Measurements from ENCODE around the gene VAC14.

VAC14 gene

DNA sequence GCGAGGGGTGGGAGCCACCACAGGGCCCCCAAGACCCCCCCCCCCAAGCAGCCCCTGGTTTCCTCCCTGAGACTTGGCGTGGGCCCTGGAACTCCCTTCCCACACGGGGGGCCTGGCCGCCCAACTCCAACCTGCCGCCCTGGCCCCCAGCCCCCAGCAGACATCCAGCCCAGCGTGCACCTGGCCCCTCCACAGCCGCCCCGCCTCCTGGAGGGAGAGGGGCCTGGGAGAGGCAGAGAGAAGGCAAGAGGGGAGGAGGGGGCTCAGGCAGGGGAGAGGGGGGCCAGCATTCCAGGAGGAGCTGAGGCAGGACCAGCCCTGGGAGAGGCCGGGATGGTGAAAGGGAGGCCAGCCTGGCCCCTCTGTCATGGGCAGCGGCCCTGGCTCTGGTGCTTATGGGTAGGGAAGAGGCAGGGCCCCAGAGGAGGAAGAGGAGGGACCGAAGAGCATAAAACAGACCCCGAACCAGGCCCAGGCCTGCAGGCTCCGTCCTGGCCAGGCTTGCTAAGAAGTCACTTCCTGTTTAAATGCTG lies 137.9 kb downstream of the VAC14 start:
- H3K14ac ChIP-seq (ENCODE audit: low read length), result no peak overlapping the region
- no peak overlapping the region for H3K27ac ChIP-seq (ENCODE audit: low read depth, low read length)
- H2AK5ac ChIP-seq (ENCODE audit: low read length), result no peak overlapping the region
- H2AFZ ChIP-seq (ENCODE audit: insufficient read depth, low read length, poor library complexity), result no peak overlapping the region
- H3K9ac ChIP-seq (ENCODE audit: low read length), result no peak overlapping the region
- peaks cover 0 to 2% of the 10 kb centered on the region in 2 experiments for H3K4me1 ChIP-seq (ENCODE audit: control insufficient read depth in 1 of 2, insufficient read depth in 2 of 2, low read length in 2 of 2)
- peaks cover 49 to 50% of the 10 kb centered on the region in 2 experiments for H3K36me3 ChIP-seq (ENCODE audit: control insufficient read depth in 1 of 2, insufficient read depth in 2 of 2, low read length in 2 of 2)
- H2BK12ac ChIP-seq (ENCODE audit: low read length), result no peak overlapping the region
- H3K4me3 ChIP-seq (ENCODE audit: low read depth, low read length), result no peak overlapping the region
- no peak overlapping the region for H4K8ac ChIP-seq (ENCODE audit: low read depth, low read length)
- no peak overlapping the region for H3K18ac ChIP-seq (ENCODE audit: low read length)
- no CpG with 5 or more reads among the region's 13 CpGs for WGBS (ENCODE audit: extremely low coverage, insufficient coverage, insufficient read length)
- no peak overlapping the region for H2BK120ac ChIP-seq (ENCODE audit: insufficient read depth, low read length, poor library complexity)
- H3K79me1 ChIP-seq (ENCODE audit: low read length), result no peaks in the 10 kb centered on the region
- no peak overlapping the region for H4K12ac ChIP-seq (ENCODE audit: low read depth, low read length)
- no peak for DNase-seq
- no peak overlapping the region for H3K4ac ChIP-seq (ENCODE audit: low read depth, low read length)
- H3K4me2 ChIP-seq (ENCODE audit: low read length), result no peak overlapping the region
- no peaks in the 10 kb centered on the region for H3K27me3 ChIP-seq (ENCODE audit: insufficient read depth, low read length)
- no peak overlapping the region for H2BK5ac ChIP-seq (ENCODE audit: low read depth, low read length, poor library complexity)
- H3K9me3 ChIP-seq (ENCODE audit: insufficient read depth, low read depth, low read length), result no peaks in the 10 kb centered on the region
- H3K23ac ChIP-seq (ENCODE audit: low read length), result no peak overlapping the region
- no peak overlapping the region for H4K91ac ChIP-seq (ENCODE audit: low read depth, low read length)
- H3K79me2 ChIP-seq (ENCODE audit: control insufficient read depth, insufficient read depth, low read length, poor library complexity), result no peaks in the 10 kb centered on the region

DNA sequence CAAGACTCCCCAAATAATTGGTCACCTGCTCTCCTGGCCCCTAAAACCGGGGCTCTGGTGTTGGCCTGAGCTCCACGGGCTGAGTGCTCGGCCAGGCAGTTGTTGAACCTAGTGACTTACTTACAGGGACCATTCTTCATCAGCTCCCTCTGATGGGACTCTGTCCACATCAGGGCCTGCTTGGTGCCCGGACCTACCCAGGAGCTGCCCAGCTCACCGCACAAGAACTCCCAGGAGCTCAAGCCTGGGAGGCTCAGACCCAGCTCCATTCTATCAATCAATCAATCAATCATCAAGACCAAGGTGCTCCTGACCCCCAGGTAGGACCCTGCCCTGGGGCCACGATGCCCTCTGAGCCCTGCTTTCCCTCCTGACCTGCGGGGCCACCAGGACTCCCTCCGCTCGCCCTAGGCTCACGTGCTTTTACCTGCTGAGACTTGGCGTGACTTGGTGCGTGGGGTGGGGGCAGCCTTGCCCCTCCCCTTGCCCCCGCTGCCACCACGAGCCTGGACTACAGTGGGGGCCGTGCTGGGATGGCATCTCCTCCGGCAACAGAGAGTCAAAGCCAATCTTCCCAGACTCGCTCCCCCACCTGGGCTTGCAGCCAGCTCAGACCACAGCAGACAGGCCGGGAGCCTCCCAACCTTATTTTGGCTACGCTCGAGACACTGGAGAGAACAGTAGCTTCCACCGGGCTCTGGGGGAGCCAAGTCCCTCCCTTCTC lies 138.9 kb downstream of the VAC14 start:
- Histone ChIP-seq H3K27me3 (ENCODE audit: insufficient read depth, low read length) (no peaks in the 10 kb centered on the region), H3K23ac (ENCODE audit: low read length) (no peak overlapping the region), H3K79me1 (ENCODE audit: low read length) (no peaks in the 10 kb centered on the region), H3K27ac (ENCODE audit: low read depth, low read length) (no peak overlapping the region), H3K4me2 (ENCODE audit: low read length) (no peak overlapping the region), H3K14ac (ENCODE audit: low read length) (no peak overlapping the region), H3K9ac (ENCODE audit: low read length) (no peak overlapping the region), H4K91ac (ENCODE audit: low read depth, low read length) (no peak overlapping the region), H2BK5ac (ENCODE audit: low read depth, low read length, poor library complexity) (no peak overlapping the region), H3K18ac (ENCODE audit: low read length) (no peak overlapping the region), H3K79me2 (ENCODE audit: control insufficient read depth, insufficient read depth, low read length, poor library complexity) (no peaks in the 10 kb centered on the region), H3K9me3 (ENCODE audit: insufficient read depth, low read depth, low read length) (no peaks in the 10 kb centered on the region), H4K12ac (ENCODE audit: low read depth, low read length) (no peak overlapping the region), H2AK5ac (ENCODE audit: low read length) (no peak overlapping the region), H3K4me3 (ENCODE audit: low read depth, low read length) (no peak overlapping the region), H3K4me1 (ENCODE audit: control insufficient read depth in 1 of 2, insufficient read depth in 2 of 2, low read length in 2 of 2) (peaks cover 0 to 2% of the 10 kb centered on the region in 2 experiments), H4K8ac (ENCODE audit: low read depth, low read length) (no peak overlapping the region), H3K4ac (ENCODE audit: low read depth, low read length) (no peak overlapping the region), H2BK12ac (ENCODE audit: low read length) (no peak overlapping the region), H2AFZ (ENCODE audit: insufficient read depth, low read length, poor library complexity) (no peak overlapping the region), H2BK120ac (ENCODE audit: insufficient read depth, low read length, poor library complexity) (no peak overlapping the region), H3K36me3 (ENCODE audit: control insufficient read depth in 1 of 2, insufficient read depth in 2 of 2, low read length in 2 of 2) (peaks cover 46% of the 10 kb centered on the region in 2 experiments)
- DNase-seq, result no peak
- no CpG with 5 or more reads among the region's 21 CpGs for whole genome bisulfite sequencing (ENCODE audit: extremely low coverage, insufficient coverage, insufficient read length)

DNA sequence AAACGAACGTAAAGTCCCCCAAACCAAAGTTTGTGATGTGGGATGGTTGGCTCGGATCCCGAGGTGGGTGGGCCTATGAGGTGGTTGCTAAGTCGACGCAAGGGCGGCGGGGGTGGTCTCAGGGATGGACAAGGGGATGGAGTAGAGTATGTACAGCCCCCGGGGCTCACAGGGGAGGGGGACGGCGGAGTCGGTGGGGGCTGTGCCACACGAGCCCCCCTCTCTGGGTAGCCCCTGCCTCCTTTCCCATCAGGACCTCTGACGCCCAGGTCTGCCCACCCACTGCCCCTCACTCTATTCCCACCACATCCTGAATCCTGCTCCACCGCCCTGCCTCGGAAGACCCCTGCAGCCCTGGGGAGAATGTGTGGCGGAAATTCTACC lies 139.4 kb downstream of the VAC14 start:
- Histone ChIP-seq H2BK12ac (ENCODE audit: low read length) (no peak overlapping the region), H3K27me3 (ENCODE audit: insufficient read depth, low read length) (no peaks in the 10 kb centered on the region), H2BK120ac (ENCODE audit: insufficient read depth, low read length, poor library complexity) (no peak overlapping the region), H3K4me3 (ENCODE audit: low read depth, low read length) (no peak overlapping the region), H2AFZ (ENCODE audit: insufficient read depth, low read length, poor library complexity) (no peak overlapping the region), H4K91ac (ENCODE audit: low read depth, low read length) (no peak overlapping the region), H3K9ac (ENCODE audit: low read length) (no peak overlapping the region), H3K27ac (ENCODE audit: low read depth, low read length) (no peak overlapping the region), H4K8ac (ENCODE audit: low read depth, low read length) (no peak overlapping the region), H3K23ac (ENCODE audit: low read length) (no peak overlapping the region), H3K4me1 (ENCODE audit: control insufficient read depth in 1 of 2, insufficient read depth in 2 of 2, low read length in 2 of 2) (peaks cover 0 to 2% of the 10 kb centered on the region in 2 experiments), H2BK5ac (ENCODE audit: low read depth, low read length, poor library complexity) (no peak overlapping the region), H3K79me1 (ENCODE audit: low read length) (no peaks in the 10 kb centered on the region), H3K79me2 (ENCODE audit: control insufficient read depth, insufficient read depth, low read length, poor library complexity) (no peaks in the 10 kb centered on the region), H3K4ac (ENCODE audit: low read depth, low read length) (no peak overlapping the region), H3K9me3 (ENCODE audit: insufficient read depth, low read depth, low read length) (peaks cover 3% of the 10 kb centered on the region), H2AK5ac (ENCODE audit: low read length) (no peak overlapping the region), H3K18ac (ENCODE audit: low read length) (no peak overlapping the region), H3K36me3 (ENCODE audit: control insufficient read depth in 1 of 2, insufficient read depth in 2 of 2, low read length in 2 of 2) (peaks cover 43% of the 10 kb centered on the region in 2 experiments), H4K12ac (ENCODE audit: low read depth, low read length) (no peak overlapping the region), H3K14ac (ENCODE audit: low read length) (no peak overlapping the region), H3K4me2 (ENCODE audit: low read length) (no peak overlapping the region)
- no CpG with 5 or more reads among the region's 17 CpGs for WGBS (ENCODE audit: extremely low coverage, insufficient coverage, insufficient read length)
- no peak for DNase-seq

DNA sequence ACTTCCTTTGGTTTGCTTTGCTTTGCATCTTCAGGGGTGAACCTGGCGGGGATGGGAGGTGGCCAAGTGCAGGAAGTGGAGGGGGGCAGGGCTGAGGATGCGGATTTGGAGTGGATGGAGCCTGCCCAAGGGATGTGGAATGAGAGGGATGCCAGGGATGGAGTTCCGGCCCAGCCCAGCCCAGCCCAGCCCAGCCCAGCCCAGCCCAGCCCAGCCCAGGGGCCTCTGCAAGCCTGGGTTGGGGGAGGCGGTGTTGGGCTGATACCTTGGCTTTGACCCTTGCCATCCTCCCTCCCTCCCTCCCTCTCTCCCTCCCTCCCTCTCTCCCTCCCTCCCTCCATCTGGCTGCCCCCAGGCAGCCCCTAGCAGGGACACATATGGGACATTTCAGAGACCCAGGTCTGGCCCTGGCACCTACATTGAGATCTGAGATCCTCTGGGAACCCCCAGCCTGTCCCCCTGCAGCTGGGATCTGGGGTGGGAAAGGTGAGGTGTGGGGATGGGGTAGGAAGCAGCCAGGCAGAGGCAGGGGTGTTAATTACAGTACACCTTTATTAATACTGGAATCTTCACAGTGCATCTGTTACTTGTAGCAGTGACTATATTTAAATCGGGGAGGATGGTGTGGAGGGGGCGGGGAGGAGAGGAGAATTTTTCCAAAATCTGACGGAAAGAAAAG lies 140.1 kb downstream of the VAC14 start:
- Histone ChIP-seq H2AFZ (ENCODE audit: insufficient read depth, low read length, poor library complexity) (no peak overlapping the region), H2BK12ac (ENCODE audit: low read length) (no peak overlapping the region), H3K9ac (ENCODE audit: low read length) (no peak overlapping the region), H4K12ac (ENCODE audit: low read depth, low read length) (no peak overlapping the region), H3K4me3 (ENCODE audit: low read depth, low read length) (no peak overlapping the region), H3K4me1 (ENCODE audit: control insufficient read depth in 1 of 2, insufficient read depth in 2 of 2, low read length in 2 of 2) (peaks cover 0 to 2% of the 10 kb centered on the region in 2 experiments), H2BK120ac (ENCODE audit: insufficient read depth, low read length, poor library complexity) (no peak overlapping the region), H4K91ac (ENCODE audit: low read depth, low read length) (no peak overlapping the region), H3K79me1 (ENCODE audit: low read length) (no peaks in the 10 kb centered on the region), H3K79me2 (ENCODE audit: control insufficient read depth, insufficient read depth, low read length, poor library complexity) (no peaks in the 10 kb centered on the region), H2BK5ac (ENCODE audit: low read depth, low read length, poor library complexity) (no peak overlapping the region), H3K27ac (ENCODE audit: low read depth, low read length) (no peak overlapping the region), H3K23ac (ENCODE audit: low read length) (no peak overlapping the region), H3K36me3 (ENCODE audit: control insufficient read depth in 1 of 2, insufficient read depth in 2 of 2, low read length in 2 of 2) (peaks cover 36 to 37% of the 10 kb centered on the region in 2 experiments), H3K4me2 (ENCODE audit: low read length) (no peak overlapping the region), H3K9me3 (ENCODE audit: insufficient read depth, low read depth, low read length) (peaks cover 3% of the 10 kb centered on the region), H2AK5ac (ENCODE audit: low read length) (no peak overlapping the region), H3K27me3 (ENCODE audit: insufficient read depth, low read length) (no peaks in the 10 kb centered on the region), H3K4ac (ENCODE audit: low read depth, low read length) (no peak overlapping the region), H3K18ac (ENCODE audit: low read length) (no peak overlapping the region), H3K14ac (ENCODE audit: low read length) (no peak overlapping the region), H4K8ac (ENCODE audit: low read depth, low read length) (no peak overlapping the region)
- DNase-seq, result no peak
- no CpG with 5 or more reads among the region's 7 CpGs for WGBS (ENCODE audit: extremely low coverage, insufficient coverage, insufficient read length)
